GM12891 (cell line): ENCODE results near the gene ICE2.

Source experiments
- POLR2A ChIP-seq: IDR thresholded peaks from 2 replicates; pipeline ENCODE4 v1.6.1; 2011; ENCODE audit warnings: low read depth, low read length, control low read depth
- POLR2AphosphoS5 ChIP-seq: IDR thresholded peaks from 2 replicates; pipeline ENCODE4 v1.6.1; 2011; ENCODE audit warnings: low read depth, low read length, control low read depth
- TAF1 ChIP-seq: IDR thresholded peaks from 2 replicates; pipeline ENCODE4 v1.6.1; 2011; ENCODE audit warnings: low read depth, low read length, control low read depth

DNA sequence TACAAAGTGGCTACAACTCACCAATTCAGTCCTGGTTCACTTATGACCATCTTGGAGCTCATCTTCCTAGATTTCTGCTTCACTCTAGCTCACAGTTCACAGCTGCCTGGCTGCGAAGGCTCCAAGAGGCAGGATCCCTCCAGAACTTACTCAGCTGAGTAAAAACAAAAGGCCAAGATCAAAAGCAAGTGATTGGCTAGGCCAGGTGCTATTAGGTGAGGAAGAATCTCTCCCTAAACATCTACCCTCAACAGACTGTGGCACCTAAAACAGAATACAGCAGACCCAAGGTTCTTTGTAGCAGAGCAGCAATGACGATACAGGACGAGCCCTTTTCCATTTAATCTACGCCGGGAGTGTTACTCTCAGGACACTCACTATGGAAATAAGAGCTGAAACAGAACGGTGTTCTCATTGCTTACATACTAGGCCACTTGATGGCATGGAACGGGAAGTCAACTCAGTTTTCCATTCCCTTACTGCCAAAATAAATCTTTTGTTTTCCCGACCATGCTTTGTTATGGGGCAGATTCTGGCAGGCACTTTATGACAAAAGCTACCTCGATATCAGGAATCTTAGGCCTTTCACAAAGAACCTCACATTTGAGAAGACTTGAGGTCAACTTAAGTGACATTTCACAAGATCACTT is 901 bp downstream of the ICE2 start:
- TF ChIP-seq POLR2A (0 out of 2 replicates have a peak, but pooled peaks have one; percentile 35), POLR2AphosphoS5 (no peak), TAF1 (no peak)
